ENCODE measurements around the gene WDR6. TPM values are rescaled to one million over a fixed set of nuclear protein-coding genes. Genes with fewer than 3 reads are reported as not detected.

Gene WDR6
- total and polyA plus RNA-seq, 9 of the 15 experiments (the other 6 are each of a cell fraction or from before 2014, with no cell fraction given) = 8.9 to 90.6 (median 44.7) TPM

GRCh38 chr3:49028673-49029562 is 21.7 kb downstream of the WDR6 start, which contains the start of gene IMPDH2 (continued):
- TF ChIP-seq THAP12 (CRISPR knock-in tag; IDR thresholded peaks at IDR 0.05) (peak; percentile 65; the same call in 1 of the 2 replicates), ETS1 (conservative IDR thresholded peaks at IDR 0.05; ENCODE audit: control insufficient read depth, low read depth, low read length) (peak; percentile 63), CTBP1 (IDR thresholded peaks at IDR 0.05; ENCODE audit: borderline replicate concordance) (peak; percentile 78; the same call in 1 of the 2 replicates), MXI1 (IDR thresholded peaks at IDR 0.05; ENCODE audit: low read depth, low read length) (peak; percentile 67; the same call in 1 of the 2 replicates), HBP1 (CRISPR knock-in tag; IDR thresholded peaks at IDR 0.05) (0 out of 2 replicates have a peak, but pooled peaks have one; percentile 28), MAZ (CRISPR knock-in tag; conservative IDR thresholded peaks at IDR 0.05 in 1 of 2, IDR thresholded peaks at IDR 0.05 in 1 of 2) (peak; percentile 72 to 84), ZBTB9 (CRISPR knock-in tag; IDR thresholded peaks at IDR 0.05) (peak; percentile 92), GABPB1 (CRISPR knock-in tag; IDR thresholded peaks at IDR 0.05) (peak; percentile 72), ZBTB12 (CRISPR knock-in tag; IDR thresholded peaks at IDR 0.05) (peak; percentile 87), ZNF316 (IDR thresholded peaks at IDR 0.05) (peak; percentile 48; the same call in 1 of the 2 replicates), ZBTB17 (CRISPR knock-in tag; IDR thresholded peaks at IDR 0.05) (peak; percentile 67; the same call in 1 of the 2 replicates), PML (IDR thresholded peaks at IDR 0.05; ENCODE audit: low read length) (peak; percentile 83), ELF2 (CRISPR knock-in tag; IDR thresholded peaks at IDR 0.05) (peak; percentile 59; the same call in 1 of the 2 replicates), ZFP36 (IDR thresholded peaks at IDR 0.05; ENCODE audit: low read depth, low read length, partially characterized antibody) (peak; percentile 25), MEF2D (tag; conservative IDR thresholded peaks at IDR 0.05; ENCODE audit: low read depth) (no peak), NCOA1 (IDR thresholded peaks at IDR 0.05; ENCODE audit: low read depth) (no peak), E2F4 (CRISPR knock-in tag; IDR thresholded peaks at IDR 0.05; ENCODE audit: low read depth) (0 out of 2 replicates have a peak, but pooled peaks have one; percentile 64), CSDE1 (IDR thresholded peaks at IDR 0.05) (peak in 1 of 2 experiments; percentile 15; a peak in 1 of 4 replicates)
